Measurements from ENCODE around the gene C6orf132.
A peak's percentile ranks its signal among the peaks of the same experiment; 100 is the strongest.

C6orf132 gene

DNA sequence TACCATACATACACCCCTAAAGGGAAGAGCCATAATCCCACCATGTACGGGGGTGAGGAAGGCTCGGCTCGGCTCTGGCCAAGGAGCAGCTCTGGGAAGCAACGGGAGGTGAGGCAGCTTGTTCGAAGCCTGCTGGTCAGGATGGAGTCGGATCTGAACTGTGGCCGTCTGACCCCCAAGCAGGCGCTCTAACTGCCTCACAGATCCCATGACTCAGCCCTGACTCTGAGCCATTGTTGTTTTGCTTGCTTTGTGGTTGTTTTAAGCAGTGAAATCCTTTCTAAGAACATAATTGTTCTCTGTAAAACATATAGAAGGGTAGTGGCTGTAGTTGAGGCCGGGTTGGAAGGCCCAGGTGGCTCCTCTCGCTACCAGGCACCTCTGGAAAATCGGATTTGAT lies 10.9 kb downstream of the C6orf132 start:
- DNase-seq: no peak

DNA sequence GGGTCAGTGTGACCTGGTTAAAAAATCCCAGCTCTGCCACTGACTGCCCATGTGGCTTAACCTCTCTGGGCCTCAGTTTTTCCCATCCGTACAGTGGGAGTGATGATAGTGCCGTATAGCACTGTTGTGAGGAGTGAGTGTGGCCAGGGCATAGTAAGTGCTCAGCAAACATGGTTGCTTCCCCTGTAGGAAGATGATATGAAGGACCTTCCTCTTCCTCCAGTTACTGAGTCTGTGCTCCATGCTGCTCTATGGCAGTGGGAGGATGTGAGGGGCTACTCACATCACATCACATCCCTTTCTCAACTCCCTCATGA lies 13.1 kb downstream of the C6orf132 start:
- no peak for DNase-seq

DNA sequence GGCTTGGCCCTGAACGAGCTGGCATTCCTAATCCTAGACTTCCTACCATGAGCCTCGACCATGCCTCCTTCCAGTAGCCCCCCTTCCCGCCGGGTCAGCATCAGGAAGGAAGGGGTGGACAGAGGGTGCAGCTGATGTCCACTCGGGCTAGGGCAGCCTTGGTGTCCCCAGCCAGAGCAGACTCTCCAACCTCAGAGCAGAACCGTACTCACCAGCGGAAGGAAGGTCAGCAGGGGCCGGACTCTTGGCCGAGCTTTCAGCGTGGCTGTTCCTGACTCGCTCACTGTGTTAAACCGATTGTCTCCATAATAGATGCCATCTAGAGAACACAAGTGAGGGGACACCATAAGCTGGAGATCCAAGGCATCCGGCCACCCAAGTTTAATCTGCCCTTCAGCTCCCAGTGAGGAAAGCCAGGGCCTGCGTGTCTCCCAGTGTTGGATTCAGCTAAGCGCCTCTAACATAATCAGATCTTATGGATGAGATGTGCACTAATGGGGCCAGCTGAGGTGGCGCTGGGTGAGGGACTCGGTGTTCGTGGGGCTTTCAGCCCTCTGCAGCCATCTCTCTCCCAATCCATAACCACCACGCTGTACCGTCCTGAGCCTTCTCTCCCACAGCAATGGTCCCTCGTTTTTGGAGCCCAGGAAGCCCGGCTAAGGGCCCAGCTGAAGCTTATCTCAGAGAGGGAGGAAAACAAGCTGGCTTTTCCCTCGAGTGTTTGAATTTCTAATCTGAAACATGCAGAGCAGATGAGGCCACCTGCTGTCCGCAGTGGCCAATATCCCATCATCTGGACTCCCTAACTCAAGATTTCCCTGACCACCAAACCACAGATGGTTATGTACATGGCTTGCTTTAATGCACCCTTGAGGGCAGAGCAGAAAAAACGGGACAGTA lies 13.7 kb downstream of the C6orf132 start:
- DNase-seq: no peak

DNA sequence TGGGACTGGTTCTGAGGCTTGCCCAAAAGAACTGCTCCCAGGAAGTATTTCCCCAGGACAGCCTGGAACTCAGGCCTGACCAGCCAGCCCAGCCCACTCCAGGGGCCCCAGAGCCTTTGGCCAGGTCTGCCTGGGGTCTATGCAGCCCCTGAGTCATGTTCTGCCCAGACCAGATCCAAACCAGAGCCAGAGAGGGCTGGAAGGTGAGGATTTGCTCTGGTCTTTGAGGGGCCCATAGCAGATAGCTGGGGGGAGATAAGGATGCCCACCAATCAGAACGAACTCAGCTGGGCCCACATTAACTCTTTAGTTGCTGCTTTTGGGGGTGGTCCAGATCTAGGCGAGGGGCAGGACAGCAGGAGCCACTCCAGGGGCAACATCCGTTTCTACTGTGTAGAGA lies 16.8 kb downstream of the C6orf132 start:
- DNase-seq: no peak

DNA sequence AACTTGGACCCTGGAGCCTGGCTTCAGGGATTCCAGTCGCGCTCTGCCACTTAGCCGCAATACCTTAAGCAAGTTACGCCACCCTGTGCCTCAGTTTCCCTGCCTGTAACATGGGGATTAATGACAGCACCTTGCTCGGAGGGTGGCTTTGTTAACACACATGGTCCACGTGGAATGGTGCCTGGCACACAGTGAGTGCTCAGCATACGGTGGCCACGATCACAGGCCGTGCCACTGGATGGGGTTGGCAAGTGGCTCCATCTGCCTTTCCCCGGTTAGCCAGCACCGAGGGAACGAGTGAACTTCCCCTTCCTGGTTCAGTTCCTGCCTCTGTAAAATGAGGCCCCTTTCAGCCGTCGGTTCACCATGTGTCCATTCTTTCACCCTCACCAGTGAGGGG lies 17.2 kb downstream of the C6orf132 start:
- no peak for DNase-seq

DNA sequence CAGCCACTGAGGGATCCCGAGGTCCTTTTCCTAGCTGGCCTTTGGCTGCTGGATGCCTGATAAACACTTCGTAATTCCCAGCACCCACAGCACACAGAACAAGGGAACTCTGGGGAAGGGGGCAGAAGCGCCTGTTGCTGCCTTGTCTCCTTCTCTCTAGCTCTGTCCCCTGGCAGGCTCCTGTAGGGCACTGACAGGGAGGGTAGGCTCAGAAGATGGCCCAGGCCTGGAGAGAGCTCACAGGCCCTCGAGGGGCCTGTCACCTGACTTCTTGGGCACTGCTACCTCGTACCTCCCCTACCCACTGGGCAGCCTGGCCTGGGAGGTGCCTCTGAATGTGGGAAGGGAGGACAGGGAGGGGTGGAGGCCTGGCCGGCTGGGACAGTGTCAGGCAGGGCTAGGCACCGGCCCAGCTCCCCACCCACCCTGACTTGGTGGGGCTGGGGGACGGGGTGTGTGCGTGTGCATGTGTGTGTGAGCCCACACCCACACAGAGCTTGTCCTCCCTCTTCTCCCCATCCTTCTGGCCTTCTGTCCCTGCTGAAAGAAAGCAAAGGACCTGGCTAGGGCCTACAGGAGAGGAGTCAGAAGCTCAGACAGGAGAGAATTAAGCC lies 18.1 kb downstream of the C6orf132 start:
- no peak for DNase-seq

DNA sequence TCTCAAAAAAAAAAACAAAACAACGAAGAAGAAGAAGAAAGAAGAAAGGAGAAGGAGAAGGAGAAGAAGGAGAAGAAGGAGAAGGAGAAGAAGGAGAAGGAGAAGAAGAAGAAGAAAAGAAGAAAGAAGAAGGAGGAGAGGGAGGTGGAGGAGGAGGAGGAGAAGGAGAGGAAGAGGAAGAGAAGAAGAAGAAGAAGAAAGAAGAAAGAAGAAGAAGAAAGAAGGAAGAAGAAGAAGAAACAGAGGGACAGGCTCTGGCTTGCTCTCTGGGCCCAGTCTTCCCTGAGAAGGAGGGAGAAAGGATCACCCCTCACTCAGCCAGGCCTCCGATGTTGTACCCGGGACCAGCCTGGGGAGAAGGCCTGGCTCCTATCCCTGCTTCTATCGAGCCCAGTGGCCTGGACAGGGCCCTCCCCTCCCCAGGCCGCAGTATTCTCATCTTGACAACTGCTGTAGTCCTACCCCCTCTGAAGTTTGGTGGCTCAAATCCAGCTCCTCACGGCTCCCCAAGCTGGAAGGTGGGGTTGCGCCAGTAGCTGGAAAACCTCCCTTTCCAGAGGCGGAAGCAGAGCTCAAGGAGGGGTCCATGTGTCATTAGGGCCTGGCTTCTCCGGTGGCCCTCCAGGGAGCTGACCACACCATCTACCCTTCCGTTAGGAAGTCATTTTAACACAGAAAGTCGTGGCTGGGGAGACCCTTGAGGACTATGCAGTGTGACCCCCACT lies 18.9 kb downstream of the C6orf132 start:
- no peak for DNase-seq

DNA sequence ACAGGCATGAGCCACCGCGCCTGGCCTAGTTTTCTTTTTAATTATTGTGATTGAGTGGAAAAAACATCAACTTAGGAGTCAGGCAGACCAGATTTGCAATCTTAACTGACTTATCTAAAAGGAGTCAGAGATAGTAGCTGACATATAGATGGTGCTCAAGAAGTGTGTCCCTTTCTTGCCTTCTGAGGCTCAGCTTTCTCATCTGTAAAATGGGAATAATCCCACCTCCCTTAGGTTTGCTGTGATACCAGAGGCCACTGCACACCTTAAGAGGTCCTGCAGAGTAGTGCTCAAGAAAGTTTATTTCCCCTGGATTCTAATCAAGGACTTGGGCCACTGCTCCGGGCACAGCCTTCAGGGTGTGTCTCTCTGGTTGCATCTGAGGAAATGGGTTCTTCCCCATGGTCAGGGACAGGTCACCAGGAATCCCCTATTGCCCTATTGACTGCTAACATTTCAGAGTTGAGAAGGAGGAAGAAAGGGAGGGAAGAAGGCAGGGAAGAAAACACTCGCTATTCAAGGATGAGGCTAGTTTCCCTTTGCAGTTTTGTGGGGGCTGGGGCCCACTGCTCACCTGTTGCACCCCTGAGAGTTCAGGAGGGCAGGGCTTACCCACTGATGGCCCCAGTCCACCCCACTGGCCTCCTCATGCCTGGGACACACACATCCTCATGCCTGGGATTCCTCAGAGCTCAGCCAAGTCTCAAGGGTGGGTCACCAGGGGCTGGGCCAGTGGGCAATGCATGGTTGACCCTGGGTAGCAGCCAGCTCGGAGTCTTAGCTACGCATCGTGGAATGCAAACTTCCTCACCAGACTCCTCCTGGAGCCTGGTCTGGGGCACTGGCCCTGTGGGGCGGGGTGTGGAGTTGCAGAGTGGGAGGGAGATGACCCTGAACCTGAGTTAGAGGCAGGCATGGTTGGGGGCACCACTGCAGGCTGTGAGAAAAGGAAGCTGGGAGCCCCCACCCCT lies 21.2 kb downstream of the C6orf132 start:
- DNase-seq: no peak

DNA sequence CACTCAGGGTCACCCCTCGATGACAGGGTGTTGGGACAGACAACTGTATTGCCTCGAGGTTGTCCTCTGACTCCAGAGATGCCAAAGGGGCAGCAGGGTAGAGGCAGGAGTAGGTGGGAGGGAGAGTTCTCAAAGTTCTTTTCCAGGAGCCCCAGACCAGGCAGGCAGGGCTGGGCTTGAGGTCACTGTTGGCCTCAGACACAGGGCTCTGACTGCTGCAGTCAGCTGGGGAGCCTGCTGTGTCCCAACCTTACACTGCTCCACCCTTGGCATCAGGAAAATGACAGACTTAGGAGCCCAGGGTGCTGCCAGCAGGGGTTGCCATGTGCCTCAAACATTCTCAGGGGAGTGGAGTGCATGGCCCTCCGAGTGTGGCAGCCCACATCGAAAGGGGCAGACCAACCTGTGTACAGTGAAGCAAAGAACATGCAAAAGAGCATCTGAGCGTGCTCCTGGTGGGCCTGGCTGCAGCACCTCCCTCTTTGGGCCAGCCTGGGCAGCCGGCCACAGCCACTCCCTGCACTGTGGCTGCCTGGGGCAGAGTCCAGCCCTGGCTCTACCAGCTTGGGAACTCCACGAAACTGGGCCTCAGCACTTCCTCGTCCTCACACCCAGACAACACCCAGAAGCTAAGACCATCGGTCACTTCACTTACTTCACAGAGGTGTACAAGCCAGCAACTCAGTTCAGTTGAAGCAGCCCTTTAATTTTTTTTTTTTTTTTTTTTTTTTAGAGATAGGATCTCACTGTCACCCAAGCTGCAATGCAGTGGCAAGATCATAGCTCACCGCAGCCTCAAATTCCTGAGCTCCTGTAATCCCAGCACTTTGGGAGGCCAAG lies 24.0 kb downstream of the C6orf132 start:
- peak; percentile 16 for DNase-seq

DNA sequence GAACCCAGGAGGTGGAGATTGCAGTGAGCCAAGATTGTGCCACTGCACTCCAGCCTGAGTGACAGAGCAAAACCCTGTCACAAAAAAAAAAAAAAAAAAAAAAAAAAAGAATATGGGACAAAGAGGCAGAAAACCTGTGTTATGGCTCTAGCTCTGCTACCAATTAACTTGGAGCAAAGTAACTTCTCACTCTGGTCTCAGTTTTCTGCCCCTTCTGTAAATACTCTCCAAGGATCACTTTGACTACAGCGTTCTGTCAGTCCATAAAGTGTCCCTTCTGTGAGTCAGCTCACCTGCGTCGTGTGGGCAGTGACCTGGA lies 24.6 kb downstream of the C6orf132 start:
- DNase-seq: no peak

DNA sequence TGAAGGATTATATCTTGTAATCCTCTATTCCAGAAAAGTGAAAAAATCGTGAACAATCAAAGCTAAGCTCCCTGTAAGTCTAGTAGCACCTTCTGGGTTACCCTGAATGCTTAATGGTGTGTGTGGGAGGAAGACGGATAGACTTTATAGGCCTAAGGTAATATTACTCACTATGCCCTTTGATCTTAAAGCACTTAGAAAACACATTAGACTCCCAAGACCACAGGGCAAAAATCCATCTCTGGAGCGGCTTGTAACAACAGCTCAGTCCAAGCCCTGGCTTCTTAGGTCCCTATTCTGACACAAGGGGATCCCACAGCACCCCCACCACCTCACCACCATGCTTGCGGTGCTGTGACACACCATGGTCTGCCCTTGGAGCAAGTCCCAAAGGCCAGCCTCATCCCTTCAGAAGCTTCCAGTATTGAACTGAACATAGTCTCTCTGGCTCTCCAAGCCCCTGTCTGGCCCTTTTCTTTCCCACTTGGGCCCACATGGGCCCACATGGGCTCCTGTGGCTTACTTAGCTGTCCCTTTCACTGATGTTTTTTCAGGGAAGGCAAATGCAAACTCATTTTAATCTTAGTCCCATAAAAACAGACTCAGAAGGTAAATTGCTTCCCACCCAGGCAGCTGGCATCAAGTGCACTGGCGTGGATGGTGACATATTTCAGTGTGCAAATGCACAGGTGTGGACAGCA lies 28.3 kb downstream of the C6orf132 start:
- DNase-seq: no peak

DNA sequence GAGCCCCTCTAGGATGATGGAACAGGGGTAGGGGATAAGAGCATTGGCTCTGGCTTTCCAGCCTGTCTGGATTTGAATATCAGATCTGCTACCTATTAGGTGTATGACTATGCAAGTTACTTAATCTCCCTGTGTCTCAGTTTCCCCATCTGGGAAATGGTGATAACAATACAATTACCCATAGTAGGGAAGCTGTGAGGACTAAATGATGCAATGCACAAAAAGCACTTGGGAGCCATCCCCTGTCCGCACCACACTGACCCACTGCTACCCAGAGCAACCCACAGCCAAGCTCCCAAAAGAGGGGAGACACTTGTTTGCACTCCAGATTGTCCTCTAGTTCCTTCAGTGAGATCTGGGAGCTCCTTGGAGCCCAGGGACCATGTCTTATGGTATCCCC lies 30.1 kb downstream of the C6orf132 start:
- no peak for DNase-seq

DNA sequence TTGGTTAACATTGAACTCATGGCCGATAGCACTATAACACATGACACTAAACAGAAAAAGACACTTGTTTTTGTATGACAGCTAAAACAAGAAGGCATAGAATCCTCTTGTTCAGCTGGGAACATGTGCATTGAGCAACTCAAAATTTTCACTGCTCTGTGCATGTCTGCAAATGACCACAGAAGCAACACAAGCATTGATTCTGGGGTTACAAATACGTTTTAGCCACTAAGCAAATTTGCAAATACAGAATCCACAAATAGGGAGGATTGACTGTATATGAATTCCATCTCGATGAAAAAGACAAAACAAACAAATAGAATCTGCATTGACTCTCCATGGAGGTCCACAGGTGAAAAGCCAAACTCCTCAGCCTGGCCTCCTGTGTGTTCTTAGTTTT lies 31.7 kb downstream of the C6orf132 start:
- no peak for DNase-seq

DNA sequence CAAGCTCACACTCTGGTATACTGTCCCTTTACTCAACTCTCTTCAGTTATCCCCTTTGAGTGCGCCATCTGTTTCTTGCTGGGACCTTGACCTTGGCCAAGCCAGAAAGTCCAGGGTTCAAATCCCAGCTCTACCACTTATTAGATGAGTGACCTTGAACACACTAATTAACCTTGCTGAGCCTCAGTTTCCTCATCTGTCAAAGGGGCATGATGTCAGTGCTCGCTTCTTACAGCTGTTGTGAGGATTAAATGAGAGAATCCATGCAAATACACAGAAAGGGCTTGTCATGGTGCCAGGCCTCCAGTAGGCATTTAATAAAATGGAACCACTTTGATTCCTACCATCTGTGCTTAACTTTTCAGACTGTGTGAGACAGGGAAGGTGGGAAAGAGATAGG lies 34.3 kb downstream of the C6orf132 start:
- DNase-seq: no peak

DNA sequence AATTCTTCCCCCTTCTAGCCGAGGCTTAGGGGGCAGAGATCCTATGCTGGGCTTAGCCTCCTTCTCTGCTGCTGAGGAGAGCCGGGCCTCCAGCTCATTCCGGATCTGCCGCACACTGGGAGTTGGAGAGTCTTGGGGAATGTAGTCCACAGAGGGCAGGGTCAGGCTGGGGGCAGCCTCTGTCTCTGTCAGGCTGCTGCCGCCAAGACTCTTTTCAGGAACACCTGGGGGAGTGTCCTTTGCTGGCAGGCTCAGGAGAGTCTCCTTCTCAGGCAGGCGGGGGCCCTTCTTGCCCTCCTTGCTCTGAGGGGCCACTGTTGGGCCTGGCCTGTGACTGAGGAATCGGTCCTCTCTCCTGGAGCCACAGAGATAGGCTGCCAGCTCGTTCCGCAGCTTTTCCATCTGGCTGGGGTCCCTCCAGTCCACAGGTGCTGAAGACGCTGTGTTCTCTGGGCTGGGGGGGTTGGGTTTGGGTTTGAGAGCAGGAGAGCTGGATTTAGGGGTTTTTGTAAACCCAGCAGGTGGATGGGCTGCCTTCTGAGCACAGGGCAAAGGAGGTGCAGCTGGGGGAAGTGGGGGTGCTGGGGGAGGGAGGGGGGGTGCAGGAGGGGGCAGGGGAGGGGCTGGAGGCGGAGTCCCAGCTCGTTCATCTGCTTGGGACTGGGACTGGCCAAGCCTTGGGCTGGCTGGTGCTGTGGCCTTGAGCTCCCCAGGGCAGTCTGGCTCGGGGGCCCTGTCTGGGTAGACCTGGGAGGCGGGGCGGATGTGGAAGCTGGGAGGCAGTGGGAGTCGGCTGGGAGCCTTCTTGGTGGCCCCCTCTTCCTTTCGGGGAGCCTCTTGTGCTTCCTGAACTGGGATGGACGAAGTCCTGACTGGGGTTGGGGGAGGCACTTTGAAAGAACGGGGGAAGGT lies 36.1 kb downstream of the C6orf132 start:
- DNase-seq: no peak

DNA sequence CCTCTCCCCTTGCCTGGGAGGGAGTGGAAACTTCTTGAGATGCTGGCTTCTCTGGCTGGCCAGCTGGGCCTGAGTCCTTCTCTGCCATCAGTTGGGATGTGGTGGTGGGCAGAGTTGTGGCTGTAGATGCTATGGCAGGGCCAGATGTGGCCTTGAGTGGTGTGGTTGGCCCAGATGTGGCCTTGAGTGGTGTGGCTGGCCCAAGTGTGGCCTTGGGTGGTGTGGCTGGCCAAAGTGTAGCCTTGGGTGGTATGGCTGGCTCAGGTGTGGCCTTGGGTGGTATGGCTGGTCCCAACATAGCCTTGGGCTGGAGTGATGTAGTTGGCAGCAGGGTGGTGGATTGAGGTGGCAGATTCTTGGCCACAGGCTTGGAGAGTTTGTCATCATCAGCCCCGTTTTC lies 36.7 kb downstream of the C6orf132 start:
- no peak for DNase-seq

DNA sequence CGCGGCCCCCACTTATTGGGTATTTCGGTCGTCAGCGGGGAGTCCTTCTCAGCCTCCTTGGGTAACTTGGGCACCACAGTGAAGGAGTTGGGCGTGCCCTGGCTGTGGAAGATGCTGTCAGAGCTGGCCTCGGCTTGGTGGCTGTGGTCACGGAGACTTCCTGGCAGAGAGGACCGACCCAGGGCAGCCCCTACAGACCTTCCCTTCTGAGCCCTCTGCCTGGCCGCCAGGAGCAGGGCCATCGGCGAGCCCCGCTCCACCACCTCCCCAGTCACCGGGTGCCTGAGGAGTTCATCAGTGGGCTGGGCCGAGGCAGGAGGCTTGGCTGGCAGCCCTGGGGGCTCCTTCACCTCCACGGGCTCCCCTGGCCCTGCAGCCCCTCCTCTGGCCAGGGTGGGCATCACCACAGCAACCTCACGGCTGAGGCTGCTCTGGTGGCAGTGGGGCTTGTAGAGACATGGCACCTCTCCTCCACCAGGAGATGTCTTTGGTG lies 37.2 kb downstream of the C6orf132 start:
- no peak for DNase-seq

DNA sequence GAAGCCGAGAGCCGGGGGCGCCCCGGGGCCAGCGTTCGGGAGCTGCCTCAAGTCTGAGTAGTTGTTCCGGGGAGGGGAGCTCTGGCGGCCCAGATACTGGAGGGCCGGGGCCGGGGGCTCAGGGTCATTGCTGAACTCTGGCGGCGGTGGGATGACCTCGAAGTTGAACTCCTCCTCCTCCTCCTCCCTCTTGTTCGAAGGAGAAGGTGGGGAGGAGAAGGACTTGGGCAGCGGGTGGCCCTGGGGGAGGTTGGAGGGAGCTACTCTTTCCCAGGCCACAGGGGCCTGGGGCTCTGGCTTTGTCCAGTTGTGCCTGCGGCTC lies 37.7 kb downstream of the C6orf132 start:
- no peak for DNase-seq

DNA sequence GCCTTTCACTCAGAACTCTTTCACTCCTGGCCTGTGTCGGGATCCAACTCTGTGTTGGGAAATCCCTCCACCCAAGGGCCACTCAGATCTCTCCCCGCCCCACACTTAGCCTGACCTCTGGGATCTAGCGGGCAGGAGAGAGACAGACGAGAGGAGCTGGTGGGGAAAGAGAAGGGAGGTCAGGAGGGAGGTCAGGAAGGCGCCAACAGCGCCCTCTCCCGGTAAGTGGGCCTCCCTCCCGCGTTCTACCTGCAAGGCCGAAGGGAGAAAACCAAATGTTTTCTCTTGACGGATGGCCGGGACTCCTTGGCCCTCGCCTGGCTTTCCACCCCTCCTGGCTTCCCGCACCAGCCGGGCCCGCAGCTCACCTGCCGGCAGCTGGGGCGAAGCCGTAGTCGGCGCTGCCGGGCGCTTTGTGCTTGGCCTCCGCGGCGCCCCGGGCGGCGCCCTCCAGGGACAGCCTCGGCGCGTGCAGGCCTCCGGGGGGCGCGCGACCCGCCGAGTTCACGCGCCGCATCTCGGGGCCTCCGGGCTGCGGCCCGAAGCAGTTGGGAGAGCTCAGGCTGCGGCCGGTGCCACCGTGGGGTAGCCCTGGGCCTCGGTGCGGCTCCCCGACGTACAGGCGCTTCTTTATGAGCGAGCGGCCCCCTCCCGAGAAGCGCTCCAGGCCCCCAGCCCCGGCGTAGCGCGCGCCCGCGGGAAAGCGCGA lies 38.2 kb downstream of the C6orf132 start:
- peak; percentile 82 for DNase-seq

DNA sequence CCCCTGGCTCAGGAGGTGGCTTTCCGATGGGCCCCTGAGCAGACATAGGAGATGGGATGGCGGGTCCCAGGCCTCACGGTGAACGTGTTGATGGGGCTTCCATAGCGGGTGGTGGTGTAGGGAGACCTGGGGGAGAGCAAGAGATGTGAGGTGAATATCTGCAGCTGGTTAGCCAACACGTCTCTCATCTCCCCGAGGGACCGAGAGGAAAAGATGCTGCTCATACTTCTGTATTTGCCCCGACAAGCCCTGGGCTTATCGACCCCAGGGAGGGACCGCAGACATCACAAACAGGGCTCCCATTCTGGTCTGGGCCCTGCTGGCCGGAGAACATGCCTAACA lies 38.7 kb downstream of the C6orf132 start:
- DNase-seq: no peak

Data from hematopoietic multipotent progenitor cell treated with erythropoietin and hydrocortisone succinate and interleukin-3 and kit ligand, for 8 days (in vitro differentiated cells).